NCI-H187 (cell line): ENCODE results near the gene G0S2.

Experiments
- DNase-seq, 2 experiments: peaks; one replicate each; lab custom pipeline; 2025; lab: John Stamatoyannopoulos, UW

The G0S2 gene

DNA sequence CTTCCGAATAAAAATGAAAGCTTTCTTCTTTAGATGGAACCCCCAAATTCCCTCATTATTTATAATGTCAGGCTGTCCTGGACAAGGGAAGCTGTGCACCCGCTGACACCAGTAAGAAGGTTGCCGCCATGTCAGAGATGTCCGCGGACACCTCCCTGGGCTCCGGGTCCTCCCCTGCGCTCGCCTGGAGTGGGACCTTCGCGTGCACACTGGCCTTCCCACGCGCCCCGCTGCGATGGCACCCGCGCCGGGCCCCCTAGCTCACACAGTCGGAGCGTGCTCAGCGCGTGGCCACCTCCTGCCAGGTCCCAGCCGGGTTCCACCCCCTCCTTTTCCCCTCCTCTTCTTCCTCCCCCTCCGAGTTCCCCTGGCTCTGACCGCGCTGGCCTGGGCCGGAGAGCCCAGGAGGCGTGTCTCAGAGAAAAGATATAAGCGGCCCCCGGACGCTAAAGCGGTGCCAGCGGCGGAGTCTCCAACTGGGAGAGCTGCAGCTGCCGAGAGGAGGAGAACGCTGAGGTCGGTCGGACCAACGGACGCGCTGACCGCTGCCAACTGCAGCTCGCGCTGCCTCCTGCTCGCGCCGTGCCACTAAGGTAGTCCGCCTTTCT lies at the start of gene G0S2:
Gene G0S2, plus strand, starts transcription at position 456 of the 608 bp plus-strand sequence. CDS start 273 bp downstream, outside the sequence.
- no peak for DNase-seq

DNA sequence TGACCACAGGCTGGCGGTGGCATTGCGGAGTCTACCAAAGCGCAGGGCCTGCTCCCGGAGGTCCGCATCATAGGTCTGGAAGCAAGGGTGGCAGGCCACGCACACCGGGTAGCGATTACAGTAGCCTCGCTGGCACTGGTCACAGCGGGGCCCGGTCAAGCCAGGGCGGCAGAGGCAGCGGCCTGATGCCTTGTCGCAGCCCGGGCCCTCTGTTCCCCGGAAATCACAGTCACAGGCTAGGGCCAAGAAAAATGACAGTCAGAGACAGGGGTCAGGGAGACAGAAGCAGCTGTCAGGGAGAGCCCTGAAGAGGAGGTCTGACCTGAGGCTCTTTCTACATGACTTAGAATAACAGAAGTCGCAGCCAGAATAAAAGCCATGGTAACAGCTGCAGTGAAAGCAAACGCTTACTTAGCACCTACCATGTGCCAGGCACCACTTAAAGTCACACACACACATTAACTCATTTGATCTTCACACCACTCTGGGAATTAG lies 49.4 kb upstream of the G0S2 start:
- no peak for DNase-seq

DNA sequence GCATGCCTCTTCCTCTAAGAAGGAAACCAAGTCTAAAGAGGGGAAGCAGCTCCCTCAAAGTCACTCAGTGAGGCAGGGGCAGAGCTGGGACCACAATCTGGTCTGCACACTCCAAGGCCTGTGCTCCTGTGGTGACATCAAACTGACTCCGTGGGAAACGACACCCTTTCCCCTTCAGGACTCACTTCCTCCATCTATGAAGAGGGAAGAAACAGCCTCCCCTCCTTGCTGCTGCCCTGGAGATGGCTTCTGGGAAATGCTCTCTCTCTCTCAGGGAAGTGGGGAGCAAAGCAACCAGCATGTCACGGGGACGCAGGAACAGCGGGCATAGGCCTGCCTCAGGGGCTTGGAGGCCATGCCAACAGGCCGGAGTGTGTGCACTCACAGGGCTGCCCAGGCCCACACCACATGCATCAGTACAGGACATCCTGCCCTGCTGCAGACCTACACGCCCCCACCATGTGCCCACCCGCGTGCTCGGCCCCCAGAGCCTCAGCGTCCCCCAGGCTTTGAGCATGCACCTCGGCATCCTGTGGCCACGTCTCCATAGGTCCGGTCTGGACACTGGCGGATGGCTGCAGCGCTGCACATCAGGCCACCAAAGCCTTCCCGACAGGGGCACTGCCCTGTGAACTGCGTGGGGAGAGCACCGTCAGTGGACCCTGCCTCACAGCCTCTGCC lies 48.7 kb upstream of the G0S2 start:
- DNase-seq: no peak

DNA sequence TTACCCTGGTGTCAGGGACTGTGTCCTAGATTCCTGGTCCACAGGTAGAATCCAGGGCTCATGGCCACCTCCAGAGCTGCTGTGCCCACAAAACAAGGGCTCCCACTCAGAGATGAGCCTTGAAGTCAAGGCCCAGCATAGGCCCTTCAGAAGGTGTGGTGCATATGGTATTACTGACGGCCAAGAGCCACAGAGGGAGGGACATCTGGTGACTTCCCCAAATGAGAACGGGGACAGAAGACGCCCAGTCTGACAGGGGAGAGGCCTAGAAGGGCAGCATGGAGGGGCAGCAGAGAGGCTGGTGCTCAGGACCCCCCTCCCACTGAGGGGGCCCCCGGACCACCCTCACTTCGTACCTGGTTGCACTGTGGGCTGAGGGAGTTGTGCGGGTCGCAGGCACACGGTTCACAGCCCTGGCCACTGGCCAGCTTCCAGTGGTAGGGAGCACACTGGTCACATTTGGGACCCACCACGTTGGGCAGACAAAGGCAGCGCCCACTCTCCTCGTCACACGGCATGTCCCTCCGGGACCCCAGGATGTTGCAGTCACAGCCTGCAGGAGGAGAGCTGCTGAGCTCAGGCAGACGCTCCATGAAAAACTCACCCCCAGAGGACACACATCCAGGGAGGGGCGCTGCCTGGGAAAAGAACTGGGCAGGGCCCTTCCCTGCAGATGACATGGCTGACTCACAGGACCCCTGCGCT lies 48.0 kb upstream of the G0S2 start:
- DNase-seq: no peak

- DNase-seq: peak in 1 of 2 experiments; percentile 1
Measured at GRCh38 chr1:209627732-209628196, 47.4 kb upstream of the G0S2 start.

GRCh38 chr1:209628618-209629299 lies 46.5 kb upstream of the G0S2 start:
- DNase-seq: no peak

GRCh38 chr1:209629621-209630382 lies 45.4 kb upstream of the G0S2 start:
- no peak for DNase-seq

- no peak for DNase-seq
Measured at GRCh38 chr1:209630383-209631225, 44.6 kb upstream of the G0S2 start.

DNA sequence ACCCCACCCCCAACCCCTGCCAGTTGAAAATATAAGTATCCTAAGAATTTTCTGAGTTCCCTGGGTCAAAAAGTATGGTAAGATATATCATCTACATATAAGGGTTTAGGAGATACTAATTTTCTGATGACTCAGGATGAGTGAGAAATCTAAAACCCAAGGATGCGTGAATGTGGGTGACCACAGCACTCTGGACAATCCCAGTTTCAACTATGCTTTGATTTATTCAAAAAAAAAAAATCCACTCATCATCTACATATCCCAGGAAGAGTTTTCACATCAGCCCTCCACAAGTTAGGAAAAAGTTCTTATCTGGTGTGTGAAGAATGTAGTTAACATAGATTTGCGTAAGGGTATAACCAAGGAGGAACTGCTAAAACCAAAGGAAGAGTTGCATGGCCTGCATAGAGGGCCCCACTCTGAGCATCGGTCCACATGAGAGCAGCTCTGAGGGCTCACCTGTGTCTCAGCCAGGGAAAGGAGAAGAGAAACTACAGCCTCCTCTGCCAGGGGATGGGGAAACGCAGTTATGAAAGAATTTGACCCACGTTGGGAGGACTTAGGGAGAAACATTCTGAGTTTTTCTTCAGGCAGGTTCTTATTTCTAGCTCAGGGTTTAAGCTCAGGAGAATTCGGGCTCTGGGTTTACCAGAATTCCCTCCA lies 41.7 kb upstream of the G0S2 start:
- no peak for DNase-seq

DNA sequence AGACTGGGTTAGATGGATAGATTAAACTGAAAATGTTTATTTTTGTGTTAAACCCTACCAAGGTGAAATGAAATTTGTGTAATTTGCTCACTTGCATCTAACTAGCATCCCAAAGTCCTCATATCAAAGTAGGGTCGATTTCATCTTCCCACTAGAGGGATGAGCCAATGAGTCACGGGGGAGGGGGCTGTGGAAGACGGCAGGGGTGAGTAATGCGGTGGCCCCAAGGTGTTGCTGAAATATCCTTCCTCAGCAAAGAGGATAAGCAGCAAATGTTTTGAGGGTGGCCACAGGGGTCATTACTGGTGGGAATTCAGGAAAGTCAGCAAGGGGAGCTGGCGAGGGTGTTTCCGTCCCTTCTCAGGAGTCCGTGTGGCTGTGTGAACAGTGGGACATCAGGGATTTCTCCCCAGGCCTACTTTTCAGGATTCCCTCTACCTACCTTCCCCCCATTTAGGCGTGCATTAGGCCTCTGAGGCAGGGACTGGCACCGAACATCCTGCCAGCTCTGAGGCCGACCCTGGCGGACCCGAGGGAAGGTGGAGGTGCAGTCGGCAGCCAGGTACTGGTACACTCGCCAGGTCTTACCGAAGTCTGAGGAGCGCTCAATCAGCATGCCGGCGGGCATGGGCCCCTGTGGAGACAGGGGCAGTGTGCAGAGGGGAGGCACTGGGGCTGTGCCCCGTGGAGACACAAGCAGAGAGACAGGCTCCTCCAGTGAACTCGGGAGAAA lies 41.0 kb upstream of the G0S2 start:
- DNase-seq: no peak

DNA sequence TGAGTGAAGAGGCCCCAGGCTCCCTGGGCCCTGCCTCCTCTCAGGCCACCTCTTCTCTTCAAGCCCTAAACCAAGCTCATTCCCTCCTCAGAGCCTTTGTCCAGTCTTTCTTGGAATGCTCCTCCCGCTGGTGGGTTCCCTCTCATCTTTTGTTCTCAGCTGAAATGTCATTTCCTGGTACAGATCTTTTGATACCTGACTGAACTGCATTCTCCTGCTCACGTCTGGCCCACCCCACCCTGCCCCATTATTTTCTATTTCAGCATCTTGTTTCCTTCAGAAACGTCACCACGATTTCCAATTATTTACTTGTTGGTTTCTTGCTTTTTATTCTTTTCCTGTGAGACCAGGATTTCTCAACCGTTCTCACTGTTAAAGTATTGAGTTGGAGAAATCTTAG lies 39.4 kb upstream of the G0S2 start:
- no peak for DNase-seq

DNA sequence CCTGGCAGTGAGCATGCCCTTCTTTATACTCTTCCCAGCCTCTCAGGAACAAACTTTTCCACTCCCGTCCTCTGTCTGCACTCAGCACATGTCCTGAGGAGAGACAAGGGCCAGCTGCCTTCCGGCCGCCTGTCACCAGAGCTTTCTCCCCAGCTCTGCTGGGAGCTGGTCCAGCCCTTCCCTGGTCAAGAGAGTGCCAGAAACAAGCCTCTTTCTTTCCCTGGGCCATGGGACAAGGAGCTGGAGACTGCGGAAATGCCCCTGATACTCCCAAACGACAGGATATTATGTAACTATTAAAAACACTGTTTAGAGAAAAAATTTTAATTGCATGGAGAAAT lies 33.4 kb upstream of the G0S2 start:
- DNase-seq: no peak

- no peak for DNase-seq
Measured at GRCh38 chr1:209642816-209643215, 32.4 kb upstream of the G0S2 start.

DNA sequence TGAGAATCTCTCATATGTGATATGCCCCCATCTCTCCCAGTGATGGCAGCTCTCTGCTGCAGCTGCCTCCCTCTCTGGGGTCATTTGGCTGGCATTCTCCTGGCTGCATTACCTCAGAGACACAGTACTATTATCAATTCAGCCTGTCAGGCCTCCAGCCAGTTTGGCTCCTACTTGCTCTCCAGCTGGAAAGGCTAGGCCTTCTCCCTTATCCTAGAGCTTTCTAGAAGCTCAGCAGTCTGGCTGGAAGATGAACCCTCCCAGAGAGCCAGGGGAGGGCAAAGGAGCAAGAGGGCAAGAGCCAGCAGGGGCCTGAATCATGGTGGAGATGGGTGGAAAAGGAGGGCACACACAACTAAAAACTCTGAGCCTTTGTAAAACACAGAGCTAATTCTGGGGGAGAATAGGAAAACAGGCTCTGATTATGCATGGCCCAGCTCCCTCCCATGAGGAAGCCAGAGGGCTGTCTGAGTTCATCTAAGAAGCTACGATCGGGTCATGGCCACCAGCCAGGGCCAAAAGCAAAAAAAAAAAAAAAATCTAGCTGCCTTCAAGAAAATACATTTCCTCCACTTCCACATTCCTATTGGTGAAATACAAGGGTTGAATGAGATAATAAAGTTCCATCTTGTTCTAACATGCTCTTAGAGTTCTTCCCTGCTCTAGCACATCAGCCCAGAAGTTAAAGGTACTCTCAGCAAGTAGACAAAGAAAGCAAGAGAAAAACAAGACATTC lies 31.8 kb upstream of the G0S2 start:
- no peak for DNase-seq

DNA sequence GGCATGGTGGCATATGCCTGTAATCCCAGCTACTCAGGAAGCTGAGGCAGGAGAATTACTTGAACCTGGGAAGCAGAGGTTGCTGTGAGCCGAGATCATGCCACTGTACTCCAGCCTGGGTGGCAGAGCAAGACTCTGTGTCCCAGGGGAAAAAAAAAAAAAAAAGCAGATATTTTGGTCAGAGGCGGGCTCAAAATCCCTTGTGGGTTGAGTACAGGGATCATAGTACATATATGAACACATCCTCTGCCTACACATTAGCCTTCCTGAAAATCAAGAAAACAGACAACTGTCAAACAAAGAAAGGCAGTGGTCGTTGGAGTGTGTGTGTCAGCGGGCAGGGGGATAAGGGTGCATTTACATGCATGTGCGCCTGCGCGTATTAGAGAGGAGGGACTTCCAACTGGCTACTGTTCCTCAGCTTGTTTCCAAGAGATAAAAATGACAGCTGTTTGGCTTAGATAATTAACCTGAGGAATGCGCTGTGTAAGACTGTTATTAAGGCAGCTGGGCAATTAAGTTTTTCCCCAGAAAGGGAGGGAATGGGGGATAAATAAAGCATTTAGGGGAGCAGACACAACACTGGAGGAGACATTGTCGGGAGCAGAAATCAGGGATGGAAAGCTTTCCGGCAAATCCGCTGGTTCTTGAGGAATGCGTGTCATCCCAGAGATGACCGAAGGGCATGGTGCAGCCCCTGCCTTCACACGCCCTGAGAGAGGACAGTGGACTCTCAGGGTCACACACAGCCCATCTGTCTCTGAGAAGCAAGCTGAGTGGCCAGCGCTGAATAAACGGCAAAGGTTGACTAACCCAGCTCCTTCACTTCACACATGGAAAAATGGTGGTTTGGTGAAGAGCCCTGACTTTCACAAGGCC lies 29.4 kb upstream of the G0S2 start:
- no peak for DNase-seq

- no peak for DNase-seq
Measured at GRCh38 chr1:209646558-209646957, 28.7 kb upstream of the G0S2 start.

DNA sequence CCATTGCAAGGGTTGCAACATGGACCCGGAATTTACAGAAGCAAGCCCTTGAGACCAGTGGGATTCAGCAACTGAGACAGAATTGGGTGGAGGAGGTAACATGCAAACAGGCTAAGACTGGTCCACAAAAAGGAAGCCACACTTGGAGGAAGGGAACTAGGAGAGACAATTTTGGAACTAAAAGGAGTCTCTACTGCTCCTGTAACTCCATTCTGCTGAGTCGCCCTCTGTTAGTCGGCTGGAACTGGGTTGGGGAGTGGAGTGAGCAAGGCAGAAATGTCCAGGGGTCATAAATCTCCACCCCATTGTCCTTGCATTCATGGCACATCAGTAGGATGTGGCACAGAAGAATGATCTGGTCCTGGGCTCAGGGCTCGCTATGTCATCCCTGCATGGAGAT lies 28.1 kb upstream of the G0S2 start:
- no peak for DNase-seq

GRCh38 chr1:209648346-209648745 lies 26.9 kb upstream of the G0S2 start:
- DNase-seq: no peak
